Stimulated activated CD8-positive, alpha-beta memory T cell treated with anti-CD3 and anti-CD28 coated beads, Interleukin-15, amount 100 ng/mL, for 24 hours (primary cell): ENCODE data around the gene LARP4B.
"Not testable (repeated sequence)": the region's sequence is repeated elsewhere in the genome, so short reads cannot be mapped to it uniquely, and the experiment has no call there.

Experiments used
- DNase-seq: peaks from one replicate; pipeline ENCODE4 v3.0.0-alpha.2; 2020; ENCODE audit warnings: low read depth

LARP4B gene

DNA sequence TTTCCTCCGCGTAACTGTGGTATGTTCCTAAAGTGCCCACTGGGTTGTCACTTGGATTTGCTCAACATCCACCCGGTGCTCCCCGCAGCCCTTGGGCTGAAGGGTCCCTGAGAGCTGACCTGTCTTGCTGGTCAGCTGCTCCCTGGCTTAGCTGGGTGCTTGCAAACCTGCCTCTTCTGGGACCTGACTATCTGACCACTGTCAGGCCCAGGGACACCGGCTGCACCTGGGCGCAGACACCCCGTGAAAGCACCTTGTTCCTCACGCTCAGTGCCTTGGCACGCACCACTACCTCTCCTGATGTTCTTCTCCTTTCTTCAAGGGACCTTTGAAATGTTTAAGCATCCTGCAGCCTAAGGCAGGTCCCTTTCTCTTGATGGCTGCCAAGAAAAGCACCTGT, 26.6 kb upstream of the LARP4B start:
- DNase-seq = no peak

- DNase-seq = no peak
Measured at GRCh38 chr10:955820-956217, 24.3 kb upstream of the LARP4B start.

DNA sequence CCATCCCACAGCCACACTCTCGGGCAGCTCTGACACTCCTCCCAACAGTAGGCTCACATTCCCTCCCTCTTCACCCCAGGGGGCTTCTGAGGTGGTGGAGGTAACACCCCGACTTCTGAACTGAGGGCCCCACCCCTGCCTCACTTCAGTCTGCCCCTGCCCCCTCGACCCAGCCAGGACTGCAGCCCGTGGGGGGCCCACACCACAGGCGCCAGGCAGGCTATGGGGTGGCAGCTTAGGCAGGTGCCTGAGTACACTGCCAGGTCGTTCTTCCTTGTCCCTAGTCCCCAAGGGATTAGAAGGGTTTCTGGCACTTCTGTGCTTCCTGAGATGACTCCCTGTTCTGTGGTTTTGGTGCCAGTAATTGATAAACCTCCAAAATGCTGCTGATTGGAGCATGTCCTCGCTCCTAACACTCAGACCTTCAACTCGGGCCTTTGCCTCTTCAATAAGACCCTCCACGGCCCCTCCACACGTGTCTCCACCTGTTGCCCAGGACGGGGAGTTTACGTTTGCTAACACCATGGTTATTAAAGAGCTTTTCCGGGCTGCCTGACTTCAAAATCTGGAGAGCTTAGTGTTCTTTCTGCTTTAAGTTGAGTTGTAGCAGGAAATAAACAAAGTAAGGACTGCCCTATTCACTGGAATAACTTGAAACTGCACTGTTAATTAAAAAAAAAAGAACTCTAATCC, 23.8 kb upstream of the LARP4B start:
- no peak for DNase-seq

DNA sequence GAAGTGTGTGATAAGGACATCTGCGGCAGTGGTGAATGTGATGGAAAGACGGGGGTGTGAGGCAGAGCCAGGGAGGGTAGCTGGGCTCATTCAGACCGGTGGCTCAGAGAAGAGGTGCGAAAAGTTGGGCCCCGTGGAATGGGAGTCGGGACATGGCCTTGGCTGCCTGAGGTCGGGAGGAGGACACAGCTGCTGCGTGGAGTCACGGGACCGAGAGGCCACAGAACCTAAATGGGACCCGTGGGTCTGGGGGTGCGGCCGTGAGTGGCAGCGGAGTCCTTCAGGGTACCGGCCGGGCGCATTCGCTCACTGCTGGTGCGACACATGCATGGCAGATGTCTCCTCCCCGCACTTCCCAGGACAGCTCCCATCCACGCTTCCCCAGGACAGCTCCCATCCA, 22.9 kb upstream of the LARP4B start:
- DNase-seq = no peak

- DNase-seq = no peak
Measured at GRCh38 chr10:953836-954235, 22.3 kb upstream of the LARP4B start.

GRCh38 chr10:949446-949845, 17.9 kb upstream of the LARP4B start:
- no peak for DNase-seq

- DNase-seq = no peak
Measured at GRCh38 chr10:948347-948746, 16.8 kb upstream of the LARP4B start.

GRCh38 chr10:947881-948280, 16.4 kb upstream of the LARP4B start:
- no peak for DNase-seq

DNA sequence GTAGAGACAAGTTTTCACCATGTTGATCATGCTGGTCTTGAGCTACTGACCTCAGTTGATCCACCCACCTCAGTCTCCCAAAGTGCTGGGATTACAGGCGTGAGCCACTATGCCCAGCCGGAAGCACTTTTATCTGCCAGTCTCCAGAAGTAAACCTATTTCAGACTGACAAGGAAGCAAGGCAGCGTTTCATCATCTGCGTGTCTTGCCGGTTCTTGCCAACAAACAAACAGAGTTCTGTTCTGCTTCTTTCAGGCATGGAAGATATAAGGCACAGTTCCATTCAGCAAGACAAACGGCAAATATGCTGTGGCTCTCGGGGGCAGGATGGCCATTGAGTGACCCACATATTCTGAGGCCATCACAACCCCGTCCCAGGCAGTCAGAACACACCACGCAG, 15.5 kb upstream of the LARP4B start:
- DNase-seq = no peak

DNA sequence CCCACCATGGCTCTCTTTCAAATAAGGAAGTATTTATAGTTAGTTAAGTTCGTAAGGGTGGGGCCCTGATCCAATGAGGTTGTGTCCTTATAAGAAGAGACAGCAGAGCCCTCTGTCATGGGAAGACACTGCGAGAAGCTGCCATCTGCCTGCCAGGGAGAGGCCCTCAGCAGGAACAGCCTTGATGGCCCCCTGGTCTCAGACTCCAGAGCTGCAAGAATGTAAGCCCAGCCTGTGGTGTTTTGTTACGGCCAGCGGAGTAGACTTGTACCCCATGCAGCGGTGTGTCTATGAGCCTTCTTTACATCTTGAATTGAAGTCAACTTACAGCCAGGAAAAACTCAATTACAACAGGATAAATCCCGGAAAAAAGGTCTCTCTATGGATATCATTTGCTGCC, 14.3 kb upstream of the LARP4B start:
- no peak for DNase-seq

DNA sequence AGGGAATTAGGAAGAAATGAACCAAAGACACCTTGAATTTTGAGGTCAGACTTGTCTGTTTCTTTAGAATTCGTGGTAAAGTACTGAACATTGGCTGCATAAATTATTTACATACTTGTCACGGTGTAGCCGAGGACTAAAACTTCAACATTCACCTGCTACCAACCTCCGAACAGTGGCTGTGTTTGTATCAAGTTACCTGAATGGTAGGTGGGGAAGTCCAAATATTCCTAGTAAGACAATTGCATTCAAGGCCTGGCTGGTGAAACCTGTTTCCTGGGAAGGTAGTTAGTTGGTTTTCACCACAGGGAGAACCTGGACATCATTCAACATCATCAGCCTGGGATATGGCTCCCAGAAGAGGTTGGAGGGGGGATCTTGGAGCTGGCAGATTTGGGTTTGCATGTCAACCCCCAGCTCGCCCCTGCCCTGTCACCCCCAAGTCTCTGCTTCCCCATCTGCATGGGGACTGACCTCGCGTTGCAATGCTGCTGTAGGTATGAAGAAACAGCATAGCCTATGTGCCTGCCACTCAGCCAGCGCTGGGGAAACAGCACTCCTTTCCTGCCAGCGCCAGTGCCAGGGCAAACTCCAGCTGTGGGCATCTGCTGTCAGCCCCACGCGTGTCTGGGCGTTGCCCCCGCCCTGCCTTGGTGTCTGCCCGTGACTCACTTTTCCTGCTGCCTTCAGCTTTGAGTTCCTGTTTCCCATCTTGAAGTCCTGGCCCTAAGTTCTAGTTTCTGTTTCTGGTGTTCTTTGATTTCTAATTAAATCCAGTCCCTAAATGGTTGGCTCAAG, 12.7 kb upstream of the LARP4B start:
- no peak for DNase-seq

- DNase-seq = no peak
Measured at GRCh38 chr10:943334-944033, 12.0 kb upstream of the LARP4B start.

DNA sequence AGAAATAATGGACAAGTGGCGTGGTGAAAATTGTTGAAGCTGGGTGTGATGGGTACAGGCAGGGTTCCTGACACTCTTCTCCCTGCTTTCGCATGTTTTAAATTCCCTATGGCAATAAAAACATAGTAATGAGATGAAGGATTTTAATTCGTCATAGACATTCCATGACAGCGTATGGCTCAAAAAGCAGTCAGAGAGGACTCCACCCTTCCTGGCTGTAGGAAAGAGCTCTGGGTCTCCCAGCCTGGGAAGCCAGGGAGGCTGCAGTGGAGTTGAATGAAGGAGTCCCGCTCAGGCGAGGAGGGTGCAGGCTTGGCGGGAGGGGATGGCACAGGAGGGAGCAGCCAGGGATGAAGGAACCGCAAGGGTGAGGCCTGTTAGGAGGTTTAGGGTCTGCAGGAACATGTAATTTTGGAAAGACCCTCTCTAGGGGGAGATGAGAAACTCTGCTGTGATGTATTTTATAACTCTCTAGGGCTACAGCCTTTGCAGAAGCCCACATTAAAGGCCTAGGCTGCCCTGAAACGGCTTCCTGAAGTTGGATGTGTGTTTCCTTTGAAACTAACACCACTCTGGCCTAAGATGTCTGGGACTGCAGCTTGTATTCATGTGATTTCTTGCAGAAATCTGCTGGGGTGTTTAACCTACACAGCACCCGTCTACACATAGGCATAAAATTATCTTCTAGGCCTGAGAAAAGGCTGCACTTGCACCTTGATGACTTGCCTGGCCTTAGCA, 7.6 kb upstream of the LARP4B start:
- no peak for DNase-seq

DNA sequence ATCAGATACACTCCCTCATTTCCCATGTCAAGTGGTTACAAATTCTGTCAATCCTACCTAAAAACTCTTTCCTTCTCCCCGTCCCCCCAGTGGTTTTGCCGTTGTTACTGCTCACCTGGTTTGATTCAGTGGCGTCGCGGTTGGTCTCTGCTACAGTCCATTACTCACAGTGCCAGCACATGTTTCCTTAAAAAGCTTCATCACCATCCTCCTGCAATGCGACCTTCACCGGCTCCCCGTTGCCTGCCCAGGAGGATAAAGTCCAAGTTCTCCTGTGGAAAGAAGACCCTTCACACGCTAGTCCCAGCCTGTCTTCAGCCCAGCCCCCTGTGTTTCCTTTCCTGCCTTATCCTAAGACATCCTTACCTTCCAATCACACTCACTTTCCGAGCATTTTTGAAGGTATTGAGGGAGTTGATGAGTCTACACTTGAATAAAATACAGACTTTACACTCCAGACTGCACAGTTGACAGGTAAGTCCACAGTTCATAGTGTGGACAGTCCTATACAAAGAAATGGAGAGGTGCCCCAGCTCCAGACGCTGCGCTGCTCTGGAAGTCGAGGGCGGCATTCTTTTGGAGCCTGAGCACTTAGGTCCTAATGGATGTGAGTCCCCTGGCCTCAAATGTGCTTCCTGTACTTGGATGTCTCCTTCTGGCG, 3.4 kb upstream of the LARP4B start:
- DNase-seq = no peak

DNA sequence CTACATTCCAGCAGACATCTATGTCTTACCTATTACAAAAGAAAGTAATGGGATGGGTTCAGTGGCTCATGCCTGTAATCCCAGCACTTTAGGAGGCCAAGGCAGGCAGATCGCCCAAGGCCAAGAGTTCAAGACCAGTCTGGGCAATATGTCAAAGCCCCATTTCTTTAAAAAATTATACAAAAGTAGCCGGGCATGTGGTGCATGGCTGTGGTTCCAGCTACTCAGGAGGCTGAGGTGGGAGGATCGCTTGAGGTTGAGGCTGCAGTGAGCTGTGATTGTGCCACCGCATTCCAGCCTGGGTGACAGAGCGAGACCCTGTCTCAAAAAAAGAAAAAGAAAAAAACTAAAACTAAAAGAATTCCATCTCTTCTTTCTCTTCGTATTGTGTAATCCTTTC, 2.7 kb upstream of the LARP4B start:
- not testable (repeated sequence) for DNase-seq

DNA sequence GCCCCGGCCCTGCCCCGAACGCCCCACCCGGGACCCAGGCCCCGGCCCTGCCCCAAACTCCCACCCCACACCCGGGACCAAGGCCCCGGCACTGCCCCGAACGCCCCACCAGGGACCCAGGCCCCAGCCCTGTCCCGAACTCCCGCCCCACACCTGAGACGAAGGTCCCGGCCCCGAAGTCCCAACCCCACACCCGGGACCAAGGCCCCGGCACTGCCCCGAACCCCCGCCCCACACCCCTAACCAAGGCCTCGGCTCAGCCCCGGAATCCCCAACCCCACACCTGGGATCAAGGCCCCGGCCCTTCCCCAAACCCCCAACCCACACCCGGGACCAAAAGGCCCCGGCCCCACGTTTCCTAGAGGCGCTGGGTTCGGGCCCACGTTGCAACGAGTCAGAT, 1.1 kb upstream of the LARP4B start:
- DNase-seq = no peak

- no peak for DNase-seq
Measured at GRCh38 chr10:930625-931325, 730 bp downstream of the LARP4B start.

DNA sequence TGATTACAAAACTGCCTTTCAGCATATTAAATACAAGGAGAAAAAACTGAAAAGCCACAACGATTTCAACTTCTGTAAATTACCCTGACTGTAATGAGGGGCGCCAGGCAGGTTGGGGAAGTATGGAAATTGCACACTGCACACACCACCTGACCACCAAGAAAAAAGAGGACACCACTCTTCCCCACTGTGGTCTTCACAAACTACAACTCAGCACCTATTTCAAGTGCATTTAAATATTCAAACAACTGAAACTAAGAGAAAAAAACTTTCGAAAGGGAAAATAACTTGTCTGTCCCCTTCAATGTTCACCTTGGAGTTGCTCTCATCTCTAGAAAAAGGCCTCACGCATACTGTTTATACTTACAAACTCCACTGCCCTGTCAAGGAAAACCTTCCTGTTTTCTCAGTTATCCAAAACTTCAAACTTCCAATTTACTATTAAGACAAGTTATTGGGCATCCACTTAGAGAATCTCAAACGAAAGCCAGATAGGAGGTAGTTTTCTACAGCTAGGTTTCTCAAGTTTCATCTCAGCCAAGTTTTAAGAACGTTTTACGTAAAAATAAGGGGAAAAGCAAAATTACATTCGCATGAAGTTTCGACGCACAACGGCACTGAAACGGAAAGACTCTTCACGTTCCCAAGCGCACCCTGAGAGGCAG, 1.4 kb downstream of the LARP4B start:
- no peak for DNase-seq

DNA sequence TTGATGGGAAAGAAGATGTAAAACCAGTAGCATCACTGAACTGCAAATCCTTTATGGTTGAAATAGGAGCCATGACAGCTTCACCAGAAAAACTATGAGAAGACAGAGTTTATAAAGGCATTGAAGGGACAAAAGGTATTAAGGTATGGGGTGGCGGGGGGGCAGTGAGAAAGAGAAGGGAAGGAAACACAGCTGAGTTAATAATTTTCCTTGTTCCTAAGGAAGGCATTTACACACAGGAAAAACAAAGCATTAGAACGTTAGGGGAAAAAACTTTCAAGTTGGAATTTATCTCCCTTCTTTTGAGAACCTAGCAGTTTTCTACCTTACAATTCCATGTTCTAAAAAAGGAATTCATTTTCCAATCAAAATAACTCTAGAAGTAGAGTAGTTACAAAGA, 4.4 kb downstream of the LARP4B start:
- DNase-seq = no peak

DNA sequence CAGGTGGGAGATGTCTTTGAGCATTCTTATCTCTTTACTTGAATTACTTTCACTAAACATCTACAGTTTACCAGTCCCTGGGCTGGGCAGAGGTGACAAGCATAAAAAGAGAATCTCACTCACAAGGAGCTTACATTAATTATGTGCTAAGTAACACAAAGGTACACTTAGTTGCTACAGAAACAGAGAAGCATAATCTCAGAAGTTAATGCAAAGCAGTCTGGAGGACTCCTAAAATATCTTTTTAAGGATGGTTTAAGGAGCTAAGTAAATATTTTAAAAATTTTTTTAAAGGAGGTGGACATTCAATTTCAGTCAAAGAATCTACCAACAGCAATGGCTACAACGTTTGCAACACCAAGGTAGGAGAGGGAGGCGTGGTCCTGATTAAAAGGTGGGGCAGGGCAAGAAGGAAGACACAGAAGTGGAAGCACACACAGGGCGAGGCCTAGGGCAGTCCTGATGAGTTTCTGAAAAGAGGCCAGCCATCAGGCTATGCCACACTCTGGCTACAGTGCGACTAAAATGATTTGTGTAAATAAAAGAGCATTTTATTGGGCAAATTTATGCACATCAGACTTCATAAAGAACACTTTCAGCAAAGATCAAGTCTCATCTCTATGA, 5.3 kb downstream of the LARP4B start:
- no peak for DNase-seq
